Left ventricle myocardium inferior (tissue), 1 donor: ENCODE measurements around the gene ARHGAP5. TPM values are rescaled to one million over a fixed set of nuclear protein-coding genes. Genes with fewer than 3 reads are reported as not detected.

Experiments
- DNase-seq: peaks from one replicate; pipeline ENCODE4 v3.0.0-alpha.2; 2020
- H3K27ac ChIP-seq: fragments of 200-600 bp; replicated peaks from 2 replicates; pipeline ENCODE4 v1.8.0; 2021
- H3K27me3 ChIP-seq: fragments of 200-600 bp; 2 replicates; pipeline ENCODE4 v1.8.0; 2021; ENCODE audit warnings: low read depth
- H3K36me3 ChIP-seq: fragments of 200-600 bp; 2 replicates; pipeline ENCODE4 v1.8.0; 2021
- H3K4me1 ChIP-seq: fragments of 200-600 bp; 2 replicates; pipeline ENCODE4 v1.8.0; 2021
- H3K4me3 ChIP-seq: fragments of 200-600 bp; 2 replicates; pipeline ENCODE4 v1.8.0; 2021; ENCODE audit warnings: mild to moderate bottlenecking, moderate library complexity
- H3K9me3 ChIP-seq: fragments of 200-600 bp; replicated peaks from 2 replicates; pipeline ENCODE4 v1.8.0; 2021
- intact Hi-C: fragments of 100-400 bp; cut with micrococcal nuclease; formaldehyde crosslinking; loops from one replicate; pipeline ENCODE4 v1.11.0; 2022
- total RNA-seq: library from RNA; stranded (reverse); fragmentation: NEBNext Ultra II Directional; extraction: Animal tissue kit (Norgen Biotek cat#: 25700); gene quantifications from one replicate; pipeline ENCODE4 v1.2.1, GENCODE V29; 2021
- TF ChIP-seq, protein P1 (sequence below): fragments of 200-600 bp; IDR thresholded peaks from 2 replicates; pipeline ENCODE4 v1.8.0; 2021; ENCODE audit warnings: antibody characterized with exemption, mild to moderate bottlenecking, borderline replicate concordance
- donor health status: DM: no; HTN: yes; CAD: no; lungs with severe emphysema.

Gene ARHGAP5
- total RNA-seq, 1 donor from 2014 or later: 238 TPM

DNA sequence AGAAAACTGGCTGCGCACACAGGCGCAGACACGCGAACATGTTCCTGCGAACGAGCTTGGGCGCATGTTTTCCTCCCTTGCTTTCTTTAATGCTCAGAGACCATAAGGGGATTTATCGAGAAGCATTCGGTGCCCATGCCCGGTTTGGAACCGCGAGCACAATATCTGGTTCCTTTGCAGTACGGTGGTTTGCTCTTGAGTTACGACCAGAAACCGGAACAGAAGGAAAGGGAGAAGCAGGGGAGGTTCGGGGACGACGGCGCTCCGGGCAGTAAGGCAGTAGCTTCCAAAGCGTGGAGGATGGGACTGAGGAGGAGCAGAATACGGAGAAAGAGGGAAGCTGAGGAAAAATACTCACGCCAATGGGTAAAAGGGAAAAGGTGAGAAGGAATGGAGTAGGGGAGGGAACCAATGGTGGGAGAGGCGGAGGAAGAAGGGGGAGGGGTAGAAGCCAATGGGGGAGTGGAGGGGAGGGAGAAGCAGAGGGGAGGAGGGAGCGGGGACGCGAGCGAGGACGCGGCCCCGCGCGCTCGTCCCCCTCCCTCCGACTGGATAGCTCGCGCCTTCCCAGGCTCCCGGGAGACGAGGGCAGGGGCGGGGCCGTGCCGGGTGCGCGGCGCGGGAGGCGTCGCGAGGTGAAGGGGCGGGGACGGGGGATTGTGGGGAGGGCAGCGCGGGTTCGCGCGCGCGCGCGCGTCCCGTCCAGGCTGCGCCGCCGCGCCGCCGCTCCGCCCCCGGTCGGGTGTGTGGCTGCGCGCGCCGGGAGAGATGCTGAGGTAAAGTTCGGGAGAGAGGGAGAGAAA lies 625 bp upstream of the ARHGAP5 start:
- H3K4me1 ChIP-seq: peaks cover 74% of the 10 kb centered on the region
- intact Hi-C loops: loop anchor here (5.0 to 10.0 kb wide), 2 partner anchors 126 to 662 kb away; partner anchors contain the start of genes RNU6-7 and RNU6-8

DNA sequence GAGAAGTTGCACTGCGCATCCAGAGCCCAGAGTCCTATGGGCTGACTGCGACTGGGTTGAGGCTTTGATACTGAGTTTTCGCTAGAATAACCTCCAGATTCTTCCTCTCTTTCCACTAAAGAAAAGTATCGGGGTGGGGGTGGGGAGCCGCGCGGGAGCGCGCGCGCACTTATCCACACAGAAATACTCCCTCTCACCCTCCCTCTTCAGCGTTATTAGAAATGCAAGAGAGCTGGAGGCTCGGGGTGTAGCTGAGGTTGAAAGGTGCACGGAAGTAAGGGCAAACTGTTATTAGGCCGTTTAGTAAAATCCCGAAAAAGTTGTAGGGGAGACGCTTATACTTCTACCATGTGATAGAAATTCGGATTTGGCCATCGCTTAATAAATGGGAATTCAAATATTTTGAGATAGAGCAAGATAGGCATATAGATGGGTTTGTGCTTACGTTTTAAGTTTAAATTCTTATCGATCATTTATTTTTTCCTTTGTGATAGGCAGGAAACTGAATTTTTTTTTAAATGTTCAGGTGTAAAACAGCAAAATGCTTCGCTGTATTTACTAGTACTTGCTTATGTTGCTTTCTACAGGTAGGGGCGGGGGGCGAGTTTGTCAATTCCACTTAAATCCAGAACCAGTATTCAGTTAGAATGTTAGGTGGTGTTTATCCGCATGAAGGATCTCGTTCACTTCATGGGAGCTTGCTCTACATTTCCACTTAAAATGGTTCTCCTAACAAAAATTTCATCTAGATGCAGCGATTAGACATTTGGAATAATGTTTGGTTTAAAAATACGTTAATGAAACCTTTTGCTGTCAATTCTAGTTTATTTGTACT lies 1.1 kb downstream of the ARHGAP5 start:
- H3K4me3 ChIP-seq: peak overlapping the region; percentile 94
- no peaks in the 10 kb centered on the region for H3K9me3 ChIP-seq
- intact Hi-C loops: loop anchor here (5.0 to 10.0 kb wide), 2 partner anchors 124 to 663 kb away; partner anchors contain the start of genes RNU6-7 and RNU6-8
- peak; percentile 33 for DNase-seq
- H3K36me3 ChIP-seq: no peaks in the 10 kb centered on the region
- TF ChIP-seq, protein P1, sequence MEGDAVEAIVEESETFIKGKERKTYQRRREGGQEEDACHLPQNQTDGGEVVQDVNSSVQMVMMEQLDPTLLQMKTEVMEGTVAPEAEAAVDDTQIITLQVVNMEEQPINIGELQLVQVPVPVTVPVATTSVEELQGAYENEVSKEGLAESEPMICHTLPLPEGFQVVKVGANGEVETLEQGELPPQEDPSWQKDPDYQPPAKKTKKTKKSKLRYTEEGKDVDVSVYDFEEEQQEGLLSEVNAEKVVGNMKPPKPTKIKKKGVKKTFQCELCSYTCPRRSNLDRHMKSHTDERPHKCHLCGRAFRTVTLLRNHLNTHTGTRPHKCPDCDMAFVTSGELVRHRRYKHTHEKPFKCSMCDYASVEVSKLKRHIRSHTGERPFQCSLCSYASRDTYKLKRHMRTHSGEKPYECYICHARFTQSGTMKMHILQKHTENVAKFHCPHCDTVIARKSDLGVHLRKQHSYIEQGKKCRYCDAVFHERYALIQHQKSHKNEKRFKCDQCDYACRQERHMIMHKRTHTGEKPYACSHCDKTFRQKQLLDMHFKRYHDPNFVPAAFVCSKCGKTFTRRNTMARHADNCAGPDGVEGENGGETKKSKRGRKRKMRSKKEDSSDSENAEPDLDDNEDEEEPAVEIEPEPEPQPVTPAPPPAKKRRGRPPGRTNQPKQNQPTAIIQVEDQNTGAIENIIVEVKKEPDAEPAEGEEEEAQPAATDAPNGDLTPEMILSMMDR: no peak
- no peaks in the 10 kb centered on the region for H3K27me3 ChIP-seq
- H3K4me1 ChIP-seq: peaks cover 88% of the 10 kb centered on the region
- peak overlapping the region; percentile 99 for H3K27ac ChIP-seq

More for the DNA sequence above, 625 bp upstream of the ARHGAP5 start:
- peak overlapping the region; percentile 99 for H3K27ac ChIP-seq
- peak overlapping the region; percentile 94 for H3K4me3 ChIP-seq
- no peaks in the 10 kb centered on the region for H3K27me3 ChIP-seq
- TF ChIP-seq, protein P1: no peak
- no peaks in the 10 kb centered on the region for H3K9me3 ChIP-seq
- peak; percentile 96 for DNase-seq
- H3K36me3 ChIP-seq: no peaks in the 10 kb centered on the region

DNA sequence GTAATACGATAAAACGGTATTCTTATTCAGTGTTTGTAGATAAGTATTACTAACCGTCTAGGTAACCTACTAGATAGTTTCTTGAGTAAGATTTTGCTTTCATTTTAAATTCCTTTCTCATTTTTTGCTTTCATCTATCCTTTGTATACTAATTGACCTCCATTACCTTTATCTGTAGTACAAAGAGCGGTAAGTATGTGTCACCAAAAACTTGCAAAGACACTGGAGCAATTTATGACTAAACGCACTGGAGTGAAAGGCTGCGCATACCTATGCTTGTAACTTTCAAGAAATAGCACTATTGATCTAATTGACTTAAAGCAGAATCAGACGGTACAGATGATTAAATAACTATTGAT lies 1.7 kb downstream of the ARHGAP5 start:
- no peak for DNase-seq
- H3K4me3 ChIP-seq: peak overlapping the region; percentile 94
- H3K9me3 ChIP-seq: no peaks in the 10 kb centered on the region
- peaks cover 91% of the 10 kb centered on the region for H3K4me1 ChIP-seq
- TF ChIP-seq, protein P1: no peak
- H3K36me3 ChIP-seq: no peaks in the 10 kb centered on the region
- H3K27me3 ChIP-seq: no peaks in the 10 kb centered on the region
- intact Hi-C loops: loop anchor here (5.0 to 10.0 kb wide), 2 partner anchors 123 to 664 kb away; partner anchors contain the start of genes RNU6-7 and RNU6-8
- H3K27ac ChIP-seq: peak overlapping the region; percentile 99

DNA sequence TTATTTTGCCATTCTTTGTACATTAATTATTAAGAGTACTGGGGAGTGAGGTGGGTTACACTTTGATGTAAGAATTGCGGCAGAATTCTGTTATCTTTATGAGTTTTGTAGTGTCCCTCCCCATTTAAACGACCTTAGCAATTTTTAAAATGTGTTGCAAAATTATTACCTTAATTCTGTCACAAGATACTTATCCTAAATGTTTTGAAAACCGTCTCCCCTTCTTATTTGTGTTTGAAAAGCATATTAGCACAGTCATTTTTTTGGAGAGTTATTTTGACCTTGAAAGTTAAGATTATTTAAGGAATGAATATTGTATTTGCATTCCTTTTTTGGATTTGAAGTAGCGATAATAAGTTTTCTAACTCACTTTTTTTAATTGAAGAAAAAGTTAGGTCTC lies 2.2 kb downstream of the ARHGAP5 start:
- intact Hi-C loops: loop anchor here (5.0 to 10.0 kb wide), 2 partner anchors 123 to 664 kb away; partner anchors contain the start of genes RNU6-7 and RNU6-8
- peak overlapping the region; percentile 94 for H3K4me3 ChIP-seq
- H3K27ac ChIP-seq: peak overlapping the region; percentile 99
- DNase-seq: no peak
- no peaks in the 10 kb centered on the region for H3K27me3 ChIP-seq
- TF ChIP-seq, protein P1: no peak
- H3K4me1 ChIP-seq: peaks cover 92% of the 10 kb centered on the region
- H3K9me3 ChIP-seq: no peaks in the 10 kb centered on the region
- no peaks in the 10 kb centered on the region for H3K36me3 ChIP-seq

DNA sequence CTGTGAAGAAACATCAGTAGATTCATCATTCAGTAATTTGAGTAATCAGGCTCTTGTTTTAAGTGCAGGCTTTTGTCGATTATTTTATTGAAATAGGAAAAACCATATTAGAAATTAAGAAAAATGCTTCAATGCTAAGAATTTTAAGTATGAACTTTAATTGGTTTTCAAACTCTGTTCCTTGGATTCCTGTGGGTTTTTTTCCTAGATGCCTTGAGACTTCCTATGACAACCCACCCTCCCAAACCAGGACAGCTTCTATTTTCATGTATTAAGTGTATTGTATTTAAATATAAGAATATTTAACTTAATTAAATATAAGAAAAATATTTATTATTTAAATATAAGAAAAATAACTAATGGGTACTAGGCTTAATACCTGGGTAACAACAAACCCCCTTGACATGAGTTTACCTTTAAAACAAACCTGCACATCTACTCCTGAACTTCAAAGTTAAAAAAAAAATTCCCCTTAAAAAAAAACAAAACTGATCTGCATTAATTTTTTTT lies 3.0 kb downstream of the ARHGAP5 start:
- TF ChIP-seq, protein P1: no peak
- no peak for DNase-seq
- Histone ChIP-seq H3K4me1 (peaks cover 88% of the 10 kb centered on the region), H3K9me3 (no peaks in the 10 kb centered on the region), H3K27ac (no peak overlapping the region), H3K36me3 (no peaks in the 10 kb centered on the region), H3K27me3 (no peaks in the 10 kb centered on the region), H3K4me3 (peak overlapping the region; percentile 94)
- intact Hi-C loops: loop anchor here (10.0 kb wide), 1 partner anchor 395 kb away; no protein-coding TSS in a partner anchor
